Activated CD8-positive, alpha-beta memory T cell treated with anti-CD3 and anti-CD28 coated beads, Interleukin-2, amount 50 U/mL, for 24 hours (primary cell): Measurements from ENCODE around the gene SLC52A3.

Experiments
- DNase-seq: peaks from one replicate; pipeline ENCODE4 v3.0.0-alpha.2; 2020; ENCODE audit errors: extremely low read depth

Gene SLC52A3

GRCh38 chr20:766906-767305, 1.4 kb downstream of the SLC52A3 start:
- no peak for DNase-seq

- DNase-seq = no peak
These were observed 4.0 kb downstream of the SLC52A3 start for GRCh38 chr20:764255-764654.

- DNase-seq = no peak
These were observed 6.6 kb downstream of the SLC52A3 start for GRCh38 chr20:761418-762381.

- no peak for DNase-seq
These were observed 7.4 kb downstream of the SLC52A3 start for GRCh38 chr20:760751-761417.

- no peak for DNase-seq
These were observed 10.8 kb downstream of the SLC52A3 start for GRCh38 chr20:757506-757905.

- no peak for DNase-seq
These were observed 12.4 kb downstream of the SLC52A3 start for GRCh38 chr20:755941-756340.

- DNase-seq = no peak
These were observed 13.4 kb downstream of the SLC52A3 start for GRCh38 chr20:754904-755303.

- DNase-seq = no peak
These were observed 14.2 kb downstream of the SLC52A3 start for GRCh38 chr20:753897-754635.

GRCh38 chr20:753136-753535, 15.2 kb downstream of the SLC52A3 start:
- DNase-seq = no peak

GRCh38 chr20:752291-752690, 16.0 kb downstream of the SLC52A3 start:
- DNase-seq = no peak

GRCh38 chr20:751761-752160, 16.5 kb downstream of the SLC52A3 start:
- DNase-seq = no peak

GRCh38 chr20:750801-751200, 17.5 kb downstream of the SLC52A3 start:
- no peak for DNase-seq

GRCh38 chr20:745683-746301, 22.5 kb downstream of the SLC52A3 start:
- DNase-seq = no peak

GRCh38 chr20:742156-742555, 26.1 kb downstream of the SLC52A3 start:
- no peak for DNase-seq

- DNase-seq = no peak
These were observed 26.7 kb downstream of the SLC52A3 start for GRCh38 chr20:741620-742019.

- DNase-seq = no peak
These were observed 28.1 kb downstream of the SLC52A3 start for GRCh38 chr20:740162-740561.

GRCh38 chr20:739736-740135, 28.6 kb downstream of the SLC52A3 start:
- no peak for DNase-seq

- DNase-seq = no peak
These were observed 34.4 kb downstream of the SLC52A3 start for GRCh38 chr20:733861-734260.

- no peak for DNase-seq
These were observed 35.6 kb downstream of the SLC52A3 start for GRCh38 chr20:732727-733126.

- DNase-seq = no peak
These were observed 36.3 kb downstream of the SLC52A3 start for GRCh38 chr20:731891-732560.

- DNase-seq = no peak
These were observed 38.3 kb downstream of the SLC52A3 start for GRCh38 chr20:730005-730404.
